Right lobe of liver (tissue), 6 donors: ENCODE data around the gene HOXA13. TPM values are rescaled to one million over a fixed set of nuclear protein-coding genes. Genes with fewer than 3 reads are reported as not detected.

Source experiments
- ATAC-seq, 4 donors: fragments of 200-7000 bp; cut with Tn5 transposase; one replicate each; pipeline ENCODE4 v1.9.1; 2020; ENCODE audit warnings: mild to moderate bottlenecking in 4 of 4, moderate library complexity in 4 of 4
- DNase-seq, 3 donors: peaks; one replicate each; pipeline ENCODE4 v3.0.0-alpha.2; 2020
- H3K27ac ChIP-seq, 3 donors: fragments of 200-600 bp; one replicate each; pipeline ENCODE4 v1.8.0; 2022
- H3K27me3 ChIP-seq, 2 donors: fragments of 200-600 bp; one replicate each; pipeline ENCODE4 v1.8.0; 2022
- H3K36me3 ChIP-seq, 4 donors: fragments of 200-600 bp; sonication (generic) in 1 of 4; one replicate each; pipeline versions ENCODE4 v1.5.1 to v1.8.0; 2017 to 2022; ENCODE audit warnings: control low read depth in 1 of 4
- H3K4me1 ChIP-seq, 4 donors: fragments of 200-600 bp; sonication (generic) in 1 of 4; one replicate each; pipeline versions ENCODE4 v1.5.1 to v1.8.0; 2017 to 2022; ENCODE audit warnings: control low read depth in 1 of 4
- H3K4me3 ChIP-seq, 3 donors: fragments of 200-600 bp; one replicate each; pipeline ENCODE4 v1.8.0; 2022
- H3K9me3 ChIP-seq, 4 donors: fragments of 200-600 bp; sonication (generic) in 1 of 4; one replicate each; pipeline versions ENCODE4 v1.5.1 to v1.8.0; 2017 to 2022; ENCODE audit warnings: control low read depth in 1 of 4
- POLR2A ChIP-seq: fragments of 450-650 bp; IDR thresholded peaks from one replicate; pipeline ENCODE4 v1.6.1; 2017; ENCODE audit warnings: antibody characterized with exemption, mild to moderate bottlenecking
- WGBS: methylation state at CpG from one replicate; pipeline ENCODE4 v1.1.6; 2018; ENCODE audit warnings: low coverage, low lambda C conversion rate; ENCODE audit not compliant: insufficient coverage; ENCODE audit errors: missing lambda C conversion rate; 5-methylcytosine and 5-hydroxymethylcytosine counted together
- intact Hi-C, 2 donors: fragments of 100-400 bp; cut with DNase I; formaldehyde crosslinking; loops; one replicate each; pipeline versions ENCODE4 v1.11.2 to v1.14.1; 2022
- total RNA-seq, 6 experiments: library from RNA; depleted of rRNA in 2 of 6; stranded (reverse); fragments of >200 nt in 2 of 6; fragmentation: NEBNext Ultra II Directional in 3 of 6; extraction: Animal tissue kit (Norgen Biotek cat#: 25700) in 3 of 6; gene quantifications; one replicate each; pipeline versions ENCODE4 v1.1.0 to v1.2.4, GENCODE V29; 2016 to 2023
- TF ChIP-seq, protein P1 (sequence below), 4 donors: fragments of 200-600 bp in 3 of 4; fragments of 450-650 bp in 1 of 4; IDR thresholded peaks; one replicate each; pipeline versions ENCODE4 v1.5.1 to v1.8.0; 2016 to 2022; ENCODE audit warnings: antibody characterized with exemption in 4 of 4, mild to moderate bottlenecking in 2 of 4
- donor health status: DM: no; HTN: yes; CAD: no.
- donor health status: DM: no; HTN: no; CAD: no.
- donor health status: DM: no; HTN: no; CAD: no.
- donor health status: DM: no; HTN: yes; CAD: no.
- donor health status: DM: no; HTN: yes; CAD: no.

The HOXA13 gene
- total RNA-seq, 6 experiments from 2014 or later, result not detected

DNA sequence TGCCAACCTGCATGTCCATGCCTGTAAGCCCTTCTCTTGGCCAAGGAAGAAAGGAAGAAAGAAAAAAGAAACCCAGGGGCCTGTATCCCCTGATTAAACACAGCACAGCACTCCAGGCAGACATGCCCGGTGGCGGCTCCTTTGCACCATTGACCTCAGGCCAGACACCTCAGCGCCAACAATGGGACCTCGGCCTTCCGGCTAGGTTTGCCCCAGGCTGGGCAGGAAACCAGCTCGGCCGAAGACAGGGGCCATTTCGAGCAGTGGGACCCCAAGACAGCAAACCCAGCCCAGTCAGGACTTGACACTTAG is 28.6 kb downstream of the HOXA13 start:
- intact Hi-C loops, result no loop called here
- 6% methylated on average over 8 of the region's 8 CpGs for WGBS

GRCh38 chr7:27170426-27171324 is 29.2 kb downstream of the HOXA13 start:
- H3K27me3 ChIP-seq, result peaks cover 55 to 97% of the 10 kb centered on the region in 2 donors
- TF ChIP-seq, protein P1, sequence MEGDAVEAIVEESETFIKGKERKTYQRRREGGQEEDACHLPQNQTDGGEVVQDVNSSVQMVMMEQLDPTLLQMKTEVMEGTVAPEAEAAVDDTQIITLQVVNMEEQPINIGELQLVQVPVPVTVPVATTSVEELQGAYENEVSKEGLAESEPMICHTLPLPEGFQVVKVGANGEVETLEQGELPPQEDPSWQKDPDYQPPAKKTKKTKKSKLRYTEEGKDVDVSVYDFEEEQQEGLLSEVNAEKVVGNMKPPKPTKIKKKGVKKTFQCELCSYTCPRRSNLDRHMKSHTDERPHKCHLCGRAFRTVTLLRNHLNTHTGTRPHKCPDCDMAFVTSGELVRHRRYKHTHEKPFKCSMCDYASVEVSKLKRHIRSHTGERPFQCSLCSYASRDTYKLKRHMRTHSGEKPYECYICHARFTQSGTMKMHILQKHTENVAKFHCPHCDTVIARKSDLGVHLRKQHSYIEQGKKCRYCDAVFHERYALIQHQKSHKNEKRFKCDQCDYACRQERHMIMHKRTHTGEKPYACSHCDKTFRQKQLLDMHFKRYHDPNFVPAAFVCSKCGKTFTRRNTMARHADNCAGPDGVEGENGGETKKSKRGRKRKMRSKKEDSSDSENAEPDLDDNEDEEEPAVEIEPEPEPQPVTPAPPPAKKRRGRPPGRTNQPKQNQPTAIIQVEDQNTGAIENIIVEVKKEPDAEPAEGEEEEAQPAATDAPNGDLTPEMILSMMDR (IDR thresholded peaks at IDR 0.05), result no peak
- TF ChIP-seq POLR2A, result no peak
- no peaks in the 10 kb centered on the region for H3K9me3 ChIP-seq
- no peak overlapping the region for H3K4me3 ChIP-seq
- 12% methylated on average over 11 of the region's 11 CpGs for WGBS
- H3K36me3 ChIP-seq, result no peaks in the 10 kb centered on the region
- intact Hi-C loops, result no loop called here
- DNase-seq (no peak), ATAC-seq (no peak)
- peaks cover 0 to 7% (median 0%) of the 10 kb centered on the region in 4 donors for H3K4me1 ChIP-seq
- H3K27ac ChIP-seq, result no peak overlapping the region

More for the DNA sequence above, 28.6 kb downstream of the HOXA13 start:
- ATAC-seq (no peak), DNase-seq (peak in 1 of 3 donors; percentile 50)
- Histone ChIP-seq H3K4me3 (no peak overlapping the region), H3K4me1 (peaks cover 0 to 7% (median 0%) of the 10 kb centered on the region in 4 donors), H3K36me3 (no peaks in the 10 kb centered on the region), H3K9me3 (no peaks in the 10 kb centered on the region), H3K27me3 (peaks cover 50 to 97% of the 10 kb centered on the region in 2 donors), H3K27ac (no peak overlapping the region)
- TF ChIP-seq POLR2A, result no peak
- TF ChIP-seq, protein P1 (IDR thresholded peaks at IDR 0.05), result no peak

DNA sequence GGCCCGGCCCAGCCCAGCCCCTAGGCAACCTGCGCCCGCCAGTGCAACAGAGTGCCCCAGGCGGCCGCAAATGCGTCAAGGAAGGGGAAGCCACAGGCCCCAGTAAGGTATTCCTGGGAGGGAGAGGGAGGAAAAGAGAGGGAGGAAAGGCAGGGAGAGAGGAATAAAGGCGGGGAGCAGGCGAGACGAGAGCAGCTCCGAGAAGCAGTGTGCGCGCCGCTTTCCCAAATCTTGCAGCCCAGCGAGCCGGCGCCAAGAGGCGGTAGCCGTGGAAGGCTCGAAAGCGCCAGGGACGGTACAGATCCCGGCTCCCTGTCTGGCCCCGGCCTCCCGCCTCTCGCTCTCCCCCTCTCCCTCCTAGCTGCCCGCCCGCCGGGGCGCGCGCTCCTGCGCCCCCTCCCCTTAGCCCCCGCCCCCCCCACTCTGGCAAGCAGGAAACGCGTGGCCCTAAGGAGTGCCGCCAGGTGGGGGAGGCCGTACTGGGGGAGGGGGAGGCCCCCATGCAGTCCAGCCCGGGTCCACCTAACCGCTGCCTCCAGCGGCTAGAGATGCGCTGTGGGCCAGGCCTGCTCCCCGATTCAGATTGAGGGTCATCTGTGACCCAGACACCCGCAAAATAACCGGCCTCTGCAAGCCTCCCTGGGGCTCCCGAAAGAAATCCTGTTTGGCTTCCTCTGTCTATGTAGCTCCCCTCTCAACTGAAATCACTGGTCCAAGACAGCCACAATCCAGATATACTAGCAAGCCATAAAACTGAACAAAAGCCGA is 30.0 kb downstream of the HOXA13 start:
- Histone ChIP-seq H3K4me1 (peaks cover 0 to 7% (median 0%) of the 10 kb centered on the region in 4 donors), H3K4me3 (no peak overlapping the region), H3K27ac (no peak overlapping the region), H3K36me3 (no peaks in the 10 kb centered on the region), H3K9me3 (no peaks in the 10 kb centered on the region), H3K27me3 (peaks cover 54 to 97% of the 10 kb centered on the region in 2 donors)
- WGBS, result 8% methylated on average over 8 of the region's 46 CpGs
- intact Hi-C loops, result loop anchor here in 1 of 2 donors (10.0 kb wide), 1 partner anchor 75 kb away; the partner anchor contains the start of gene HOXA1
- ATAC-seq (no peak), DNase-seq (peak in 1 of 3 donors; percentile 52)
- TF ChIP-seq POLR2A, result no peak
- TF ChIP-seq, protein P1 (IDR thresholded peaks at IDR 0.05), result no peak

DNA sequence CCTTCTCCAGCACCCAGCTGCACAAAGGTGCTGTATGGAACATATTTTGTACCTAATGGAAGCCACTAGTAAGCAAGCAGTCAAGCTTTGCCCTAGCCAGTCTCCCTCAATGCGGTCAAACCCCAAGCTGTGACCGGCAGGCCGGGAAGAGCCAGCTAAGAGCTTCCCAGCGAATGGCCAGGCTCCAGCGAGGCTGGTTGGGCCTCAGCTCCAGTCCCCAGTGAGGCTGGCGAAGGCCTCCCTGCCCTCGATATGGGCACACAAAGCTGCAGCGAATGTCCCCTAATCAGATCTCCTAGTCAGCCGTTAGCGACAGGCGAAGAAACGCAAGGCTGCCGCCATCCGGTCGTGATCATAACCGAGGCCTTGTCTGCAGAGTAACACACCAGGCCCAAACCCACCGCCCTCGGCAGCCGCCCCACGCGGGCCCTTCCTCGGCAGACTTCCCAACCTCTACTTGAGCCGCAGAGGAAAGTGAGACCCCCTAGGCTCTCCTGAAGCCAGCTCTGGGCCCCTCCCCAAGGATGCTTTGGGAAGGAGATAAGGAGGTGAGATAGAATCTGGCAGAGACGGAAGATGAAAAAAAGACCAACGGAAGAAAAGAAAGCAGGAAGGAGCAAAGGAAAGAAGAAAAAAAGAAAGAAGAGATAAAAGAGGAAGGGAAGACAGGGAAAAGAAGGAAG is 31.5 kb downstream of the HOXA13 start:
- H3K4me1 ChIP-seq, result peaks cover 0 to 5% (median 0%) of the 10 kb centered on the region in 4 donors
- DNase-seq (peak in 1 of 3 donors; percentile 47), ATAC-seq (no peak)
- H3K36me3 ChIP-seq, result no peaks in the 10 kb centered on the region
- intact Hi-C loops, result loop anchor here in 1 of 2 donors (10.0 kb wide), 1 partner anchor 74 kb away; the partner anchor contains the start of gene HOXA1
- TF ChIP-seq, protein P1 (IDR thresholded peaks at IDR 0.05), result no peak
- TF ChIP-seq POLR2A, result no peak
- H3K4me3 ChIP-seq, result no peak overlapping the region
- no peaks in the 10 kb centered on the region for H3K9me3 ChIP-seq
- H3K27me3 ChIP-seq, result peaks cover 41 to 97% of the 10 kb centered on the region in 2 donors
- H3K27ac ChIP-seq, result no peak overlapping the region
- WGBS, result 5% methylated on average over 20 of the region's 25 CpGs
